IMR-90 (cell line): Measurements from ENCODE around the gene HSBP1L1. TPM values are rescaled to one million over a fixed set of nuclear protein-coding genes. Genes with fewer than 3 reads are reported as not detected.

ENCODE experiments used
- ATAC-seq: fragments of 200-7000 bp; cut with Tn5 transposase; 2 replicates; pipeline ENCODE4 v1.9.1; 2020; ENCODE audit warnings: low read depth, mild to moderate bottlenecking, moderate library complexity
- BruUV-seq: library from RNA; stranded (reverse); fragments of 400-500 nt; replicated peaks from 2 replicates; lab custom pipeline; 2021; lab: Mats Ljungman, UMichigan
- CTCF ChIA-PET: fragments of 300-600 bp; formaldehyde crosslinking; extraction: SDS; loops from one replicate; lab custom pipeline; 2021; ENCODE audit warnings: antibody characterized with exemption; lab: Yijun Ruan, JAX
- POLR2A ChIA-PET: fragments of 300-600 bp; sonication (Branson Sonifier 250); formaldehyde crosslinking; loops from one replicate; lab custom pipeline; 2022; ENCODE audit warnings: antibody characterized with exemption; ENCODE audit not compliant: unreplicated experiment; lab: Charles Lee
- DNase-seq: peaks from one replicate; pipeline ENCODE4 v3.0.0; 2013
- H2AFZ ChIP-seq: replicated peaks from 2 replicates; pipeline ENCODE3; 2013; ENCODE audit warnings: low read length, mild to moderate bottlenecking; ENCODE audit not compliant: poor library complexity
- H2AK5ac ChIP-seq: 2 replicates; pipeline ENCODE4 v1.6.1; 2013; ENCODE audit warnings: low read depth, low read length, inconsistent platforms
- H2AK9ac ChIP-seq: replicated peaks from 2 replicates; pipeline ENCODE3; 2013; ENCODE audit warnings: mild to moderate bottlenecking, low read depth, low read length, moderate library complexity; ENCODE audit not compliant: poor library complexity
- H2BK120ac ChIP-seq: 2 replicates; pipeline ENCODE4 v1.6.1; 2013; ENCODE audit warnings: low read depth, low read length, inconsistent platforms
- H2BK15ac ChIP-seq: 3 replicates; pipeline ENCODE4 v1.6.1; 2013; ENCODE audit warnings: low read depth, low read length, inconsistent platforms
- H2BK20ac ChIP-seq: 2 replicates; pipeline ENCODE4 v1.6.1; 2013; ENCODE audit warnings: low read depth, mild to moderate bottlenecking, inconsistent platforms, low read length, moderate library complexity
- H2BK5ac ChIP-seq: 2 replicates; pipeline ENCODE4 v1.6.1; 2013; ENCODE audit warnings: mild to moderate bottlenecking, low read depth, low read length, inconsistent platforms; ENCODE audit not compliant: poor library complexity, severe bottlenecking
- H3K14ac ChIP-seq: replicated peaks from 2 replicates; pipeline ENCODE4 v1.6.1; 2013; ENCODE audit warnings: low read depth, low read length, inconsistent platforms
- H3K18ac ChIP-seq: 2 replicates; pipeline ENCODE4 v1.6.1; 2013; ENCODE audit warnings: low read depth, low read length, control low read depth
- H3K23ac ChIP-seq: 2 replicates; pipeline ENCODE4 v1.6.1; 2013; ENCODE audit warnings: low read depth, low read length, inconsistent platforms
- H3K27ac ChIP-seq: 2 replicates; pipeline ENCODE4 v1.5.1; 2013; ENCODE audit warnings: mild to moderate bottlenecking, control low read depth, low read length; ENCODE audit not compliant: insufficient read depth
- H3K27me3 ChIP-seq: 2 replicates; pipeline ENCODE4 v1.6.1; 2013; ENCODE audit warnings: low read length; ENCODE audit not compliant: control insufficient read depth, insufficient read depth
- H3K36me3 ChIP-seq: 2 replicates; pipeline ENCODE4 v1.6.1; 2013; ENCODE audit warnings: low read length, mixed read lengths; ENCODE audit not compliant: control insufficient read depth, insufficient read depth
- H3K4ac ChIP-seq: 2 replicates; pipeline ENCODE4 v1.6.1; 2013; ENCODE audit warnings: low read depth, low read length, inconsistent platforms
- H3K4me1 ChIP-seq: 2 replicates; pipeline ENCODE4 v1.6.1; 2013; ENCODE audit warnings: low read length, mixed read lengths; ENCODE audit not compliant: control insufficient read depth, insufficient read depth
- H3K4me2 ChIP-seq: 2 replicates; pipeline ENCODE4 v1.6.1; 2013; ENCODE audit warnings: low read depth, mild to moderate bottlenecking, control low read depth, low read length, moderate library complexity
- H3K4me3 ChIP-seq: 2 replicates; pipeline ENCODE4 v1.5.1; 2013; ENCODE audit warnings: low read depth, mild to moderate bottlenecking, control low read depth, low read length, moderate library complexity; ENCODE audit not compliant: insufficient read depth
- H3K56ac ChIP-seq: 2 replicates; pipeline ENCODE4 v1.6.1; 2013; ENCODE audit warnings: low read length, inconsistent platforms; ENCODE audit not compliant: insufficient read depth; ENCODE audit errors: extremely low read depth
- H3K79me1 ChIP-seq, 2 experiments: 2 replicates each; pipeline ENCODE4 v1.6.1; 2013; ENCODE audit warnings: low read length in 2 of 2, inconsistent platforms in 1 of 2, low read depth in 1 of 2
- H3K9ac ChIP-seq: 2 replicates; pipeline ENCODE4 v1.6.1; 2013; ENCODE audit warnings: low read depth, low read length, control low read depth
- H3K9me1 ChIP-seq: 2 replicates; pipeline ENCODE4 v1.6.1; 2013; ENCODE audit warnings: low read length, inconsistent platforms; ENCODE audit not compliant: insufficient read depth
- H3K9me3 ChIP-seq: 2 replicates; pipeline ENCODE4 v1.6.1; 2013; ENCODE audit warnings: low read length; ENCODE audit not compliant: control insufficient read depth, insufficient read depth
- H4K20me1 ChIP-seq: 2 replicates; pipeline ENCODE4 v1.6.1; 2013; ENCODE audit warnings: low read length, inconsistent platforms; ENCODE audit not compliant: insufficient read depth
- H4K5ac ChIP-seq: 2 replicates; pipeline ENCODE4 v1.6.1; 2013; ENCODE audit warnings: mild to moderate bottlenecking, low read depth, low read length, control low read depth
- H4K8ac ChIP-seq, 2 experiments: 2 replicates each; pipeline ENCODE4 v1.6.1; 2013; ENCODE audit warnings: low read depth in 2 of 2, low read length in 2 of 2, control low read depth in 1 of 2, inconsistent platforms in 1 of 2
- H4K91ac ChIP-seq: 2 replicates; pipeline ENCODE4 v1.6.1; 2013; ENCODE audit warnings: low read depth, low read length, inconsistent platforms; ENCODE audit not compliant: insufficient read depth
- BHLHE40 ChIP-seq: fragments of 150-350 bp; IDR thresholded peaks from 2 replicates; pipeline ENCODE4 v1.6.1; 2016; ENCODE audit warnings: mild to moderate bottlenecking, low read depth, low read length
- CEBPB ChIP-seq: IDR thresholded peaks from 2 replicates; pipeline ENCODE4 v1.6.1; 2012; ENCODE audit warnings: low read depth, low read length, improper control_type of control experiment
- CHD1 ChIP-seq: IDR thresholded peaks from 2 replicates; pipeline ENCODE4 v1.6.1; 2012; ENCODE audit warnings: low read depth, low read length, improper control_type of control experiment
- FOS ChIP-seq: fragments of 150-350 bp; IDR thresholded peaks from 2 replicates; pipeline ENCODE4 v1.6.1; 2016; ENCODE audit warnings: low read depth, low read length
- MAFK ChIP-seq: IDR thresholded peaks from 2 replicates; pipeline ENCODE4 v1.6.1; 2012; ENCODE audit warnings: low read depth, low read length, improper control_type of control experiment
- MAZ ChIP-seq: IDR thresholded peaks from 2 replicates; pipeline ENCODE4 v1.6.1; 2012; ENCODE audit warnings: low read depth, mild to moderate bottlenecking, low read length, improper control_type of control experiment, moderate library complexity, borderline replicate concordance
- MXI1 ChIP-seq: IDR thresholded peaks from 2 replicates; pipeline ENCODE4 v1.6.1; 2012; ENCODE audit warnings: low read depth, mild to moderate bottlenecking, low read length, moderate library complexity, borderline replicate concordance
- NFE2L2 ChIP-seq: fragments of 150-350 bp; IDR thresholded peaks from 2 replicates; pipeline ENCODE4 v1.6.1; 2016; ENCODE audit warnings: low read depth, mild to moderate bottlenecking, low read length
- RAD21 ChIP-seq: IDR thresholded peaks from 2 replicates; pipeline ENCODE4 v1.6.1; 2012; ENCODE audit warnings: low read length, improper control_type of control experiment
- RFX5 ChIP-seq: IDR thresholded peaks from 2 replicates; pipeline ENCODE4 v1.8.0; 2012; ENCODE audit warnings: low read depth, mild to moderate bottlenecking, low read length, moderate library complexity
- SMC3 ChIP-seq: fragments of 150-350 bp; IDR thresholded peaks from 2 replicates; pipeline ENCODE4 v1.6.1; 2016; ENCODE audit warnings: low read depth, mild to moderate bottlenecking, antibody characterized with exemption, low read length, moderate library complexity
- USF2 ChIP-seq: fragments of 150-350 bp; IDR thresholded peaks from 2 replicates; pipeline ENCODE4 v1.6.1; 2017; ENCODE audit warnings: mild to moderate bottlenecking, antibody characterized with exemption, low read length, low read depth
- WGBS, 2 experiments: methylation state at CpG; one replicate each; pipeline versions ENCODE4 v1.1.5 to v1.1.7; 2013; ENCODE audit warnings: missing lambda C conversion rate in 2 of 2; ENCODE audit not compliant: insufficient read length in 1 of 2; ENCODE audit errors: extremely low coverage in 2 of 2; 5-methylcytosine and 5-hydroxymethylcytosine counted together
- dilution Hi-C: fragments of 300-500 bp; cut with HindIII; formaldehyde crosslinking; loops from one replicate; pipeline ENCODE4 v1.14.3; 2018; ENCODE audit warnings: low sequenced_read_pairs; ENCODE audit not compliant: unreplicated experiment
- in situ Hi-C: fragments of 300-500 bp; cut with MboI; formaldehyde crosslinking; loops from 3 replicates; pipeline ENCODE4 v1.14.3; 2019; ENCODE audit warnings: low sequenced_read_pairs, inconsistent platforms, mixed read lengths
- intact Hi-C: fragments of 100-400 bp; cut with micrococcal nuclease; formaldehyde crosslinking; loops from 2 replicates; pipeline ENCODE4 v1.10.0; 2022
- polyA plus RNA-seq, 3 experiments: library from polyadenylated mRNA; depleted of rRNA; stranded (reverse); fragments of >200 nt; gene quantifications; 2 replicates each; pipeline ENCODE4 v1.2.3, GENCODE V29; 2012; ENCODE audit warnings: low replicate concordance in 1 of 3
- total RNA-seq: library from RNA; depleted of rRNA; stranded (reverse); fragments of >200 nt; gene quantifications from 2 replicates; pipeline ENCODE4 v1.2.3, GENCODE V29; 2012
- TF ChIP-seq, protein P1 (sequence below): conservative IDR thresholded peaks from 2 replicates; pipeline ENCODE4 v1.5.1; 2012; ENCODE audit warnings: mild to moderate bottlenecking, low read depth, low read length, improper control_type of control experiment

The HSBP1L1 gene
- total and polyA plus RNA-seq, 2 of the 4 experiments (the other 2 are of a cell fraction) = 8.6 to 18.0 TPM

DNA sequence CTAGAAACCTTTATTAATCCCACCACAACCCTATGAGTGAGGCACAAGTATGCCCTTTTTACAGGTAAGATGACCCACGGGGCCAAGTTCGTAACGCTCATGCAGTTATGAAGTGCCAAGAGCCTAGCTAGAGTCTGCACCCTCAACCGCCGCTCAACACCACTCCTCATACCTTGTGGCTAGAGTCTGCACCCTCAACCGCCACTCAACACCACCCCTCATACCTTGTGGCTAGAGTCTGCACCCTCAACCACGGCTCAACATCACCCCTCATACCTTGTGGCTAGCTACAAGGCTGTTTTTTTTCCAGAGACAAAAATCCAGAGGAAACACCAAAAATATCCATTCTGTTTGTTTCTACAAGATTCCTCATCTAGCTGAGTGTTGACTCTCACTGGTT lies 19.4 kb downstream of the HSBP1L1 start:
- H3K4ac ChIP-seq = no peak overlapping the region
- no peak overlapping the region for H2BK5ac ChIP-seq
- no peak overlapping the region for H2BK15ac ChIP-seq
- H2BK120ac ChIP-seq = no peak overlapping the region
- peaks cover 18 to 72% of the 10 kb centered on the region in 2 experiments for H3K79me1 ChIP-seq
- no peak overlapping the region for H3K18ac ChIP-seq
- no peak overlapping the region for H3K56ac ChIP-seq
- H2AK9ac ChIP-seq = no peak overlapping the region
- TF ChIP-seq MAFK = no peak
- no peak for TF ChIP-seq NFE2L2
- TF ChIP-seq, protein P1, sequence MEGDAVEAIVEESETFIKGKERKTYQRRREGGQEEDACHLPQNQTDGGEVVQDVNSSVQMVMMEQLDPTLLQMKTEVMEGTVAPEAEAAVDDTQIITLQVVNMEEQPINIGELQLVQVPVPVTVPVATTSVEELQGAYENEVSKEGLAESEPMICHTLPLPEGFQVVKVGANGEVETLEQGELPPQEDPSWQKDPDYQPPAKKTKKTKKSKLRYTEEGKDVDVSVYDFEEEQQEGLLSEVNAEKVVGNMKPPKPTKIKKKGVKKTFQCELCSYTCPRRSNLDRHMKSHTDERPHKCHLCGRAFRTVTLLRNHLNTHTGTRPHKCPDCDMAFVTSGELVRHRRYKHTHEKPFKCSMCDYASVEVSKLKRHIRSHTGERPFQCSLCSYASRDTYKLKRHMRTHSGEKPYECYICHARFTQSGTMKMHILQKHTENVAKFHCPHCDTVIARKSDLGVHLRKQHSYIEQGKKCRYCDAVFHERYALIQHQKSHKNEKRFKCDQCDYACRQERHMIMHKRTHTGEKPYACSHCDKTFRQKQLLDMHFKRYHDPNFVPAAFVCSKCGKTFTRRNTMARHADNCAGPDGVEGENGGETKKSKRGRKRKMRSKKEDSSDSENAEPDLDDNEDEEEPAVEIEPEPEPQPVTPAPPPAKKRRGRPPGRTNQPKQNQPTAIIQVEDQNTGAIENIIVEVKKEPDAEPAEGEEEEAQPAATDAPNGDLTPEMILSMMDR = no peak
- no peak for TF ChIP-seq CEBPB
- TF ChIP-seq RAD21 = no peak
- no peak for TF ChIP-seq USF2
- TF ChIP-seq MAZ = no peak
- TF ChIP-seq CHD1 = no peak
- TF ChIP-seq MXI1 = no peak
- TF ChIP-seq BHLHE40 = no peak
- TF ChIP-seq SMC3 = no peak
- no peak for TF ChIP-seq FOS
- TF ChIP-seq RFX5 = no peak
- dilution Hi-C loops = no loop called here
- ChIA-PET CTCF (no interaction called here), POLR2A (no interaction called here)
- no peak overlapping the region for H4K5ac ChIP-seq
- no peak overlapping the region for H3K9ac ChIP-seq
- H2AK5ac ChIP-seq = no peak overlapping the region
- H3K4me2 ChIP-seq = no peak overlapping the region
- H3K14ac ChIP-seq = no peak overlapping the region
- H2BK20ac ChIP-seq = no peak overlapping the region
- BruUV-seq = no TSS peak
- H3K23ac ChIP-seq = no peak overlapping the region
- peaks cover 16% of the 10 kb centered on the region for H3K4me1 ChIP-seq
- peaks cover 88% of the 10 kb centered on the region for H4K20me1 ChIP-seq
- no peak overlapping the region for H4K8ac ChIP-seq
- no peak overlapping the region for H2AFZ ChIP-seq
- no peaks in the 10 kb centered on the region for H3K27me3 ChIP-seq
- ATAC-seq (no peak), DNase-seq (no peak)
- WGBS, 2 experiments = no CpG with 5 or more reads among the region's 7 CpGs
- in situ Hi-C loops = no loop called here
- H3K4me3 ChIP-seq = no peak overlapping the region
- peaks cover 22% of the 10 kb centered on the region for H3K9me1 ChIP-seq
- peaks cover 18% of the 10 kb centered on the region for H3K36me3 ChIP-seq
- H4K91ac ChIP-seq = no peak overlapping the region
- intact Hi-C loops = no loop called here
- H3K27ac ChIP-seq = no peak overlapping the region
- H3K9me3 ChIP-seq = no peaks in the 10 kb centered on the region
